ENCODE data around the gene ARHGAP33.
A peak's percentile ranks its signal among the peaks of the same experiment; 100 is the strongest.

The ARHGAP33 gene, protein sequence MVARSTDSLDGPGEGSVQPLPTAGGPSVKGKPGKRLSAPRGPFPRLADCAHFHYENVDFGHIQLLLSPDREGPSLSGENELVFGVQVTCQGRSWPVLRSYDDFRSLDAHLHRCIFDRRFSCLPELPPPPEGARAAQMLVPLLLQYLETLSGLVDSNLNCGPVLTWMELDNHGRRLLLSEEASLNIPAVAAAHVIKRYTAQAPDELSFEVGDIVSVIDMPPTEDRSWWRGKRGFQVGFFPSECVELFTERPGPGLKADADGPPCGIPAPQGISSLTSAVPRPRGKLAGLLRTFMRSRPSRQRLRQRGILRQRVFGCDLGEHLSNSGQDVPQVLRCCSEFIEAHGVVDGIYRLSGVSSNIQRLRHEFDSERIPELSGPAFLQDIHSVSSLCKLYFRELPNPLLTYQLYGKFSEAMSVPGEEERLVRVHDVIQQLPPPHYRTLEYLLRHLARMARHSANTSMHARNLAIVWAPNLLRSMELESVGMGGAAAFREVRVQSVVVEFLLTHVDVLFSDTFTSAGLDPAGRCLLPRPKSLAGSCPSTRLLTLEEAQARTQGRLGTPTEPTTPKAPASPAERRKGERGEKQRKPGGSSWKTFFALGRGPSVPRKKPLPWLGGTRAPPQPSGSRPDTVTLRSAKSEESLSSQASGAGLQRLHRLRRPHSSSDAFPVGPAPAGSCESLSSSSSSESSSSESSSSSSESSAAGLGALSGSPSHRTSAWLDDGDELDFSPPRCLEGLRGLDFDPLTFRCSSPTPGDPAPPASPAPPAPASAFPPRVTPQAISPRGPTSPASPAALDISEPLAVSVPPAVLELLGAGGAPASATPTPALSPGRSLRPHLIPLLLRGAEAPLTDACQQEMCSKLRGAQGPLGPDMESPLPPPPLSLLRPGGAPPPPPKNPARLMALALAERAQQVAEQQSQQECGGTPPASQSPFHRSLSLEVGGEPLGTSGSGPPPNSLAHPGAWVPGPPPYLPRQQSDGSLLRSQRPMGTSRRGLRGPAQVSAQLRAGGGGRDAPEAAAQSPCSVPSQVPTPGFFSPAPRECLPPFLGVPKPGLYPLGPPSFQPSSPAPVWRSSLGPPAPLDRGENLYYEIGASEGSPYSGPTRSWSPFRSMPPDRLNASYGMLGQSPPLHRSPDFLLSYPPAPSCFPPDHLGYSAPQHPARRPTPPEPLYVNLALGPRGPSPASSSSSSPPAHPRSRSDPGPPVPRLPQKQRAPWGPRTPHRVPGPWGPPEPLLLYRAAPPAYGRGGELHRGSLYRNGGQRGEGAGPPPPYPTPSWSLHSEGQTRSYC

DNA sequence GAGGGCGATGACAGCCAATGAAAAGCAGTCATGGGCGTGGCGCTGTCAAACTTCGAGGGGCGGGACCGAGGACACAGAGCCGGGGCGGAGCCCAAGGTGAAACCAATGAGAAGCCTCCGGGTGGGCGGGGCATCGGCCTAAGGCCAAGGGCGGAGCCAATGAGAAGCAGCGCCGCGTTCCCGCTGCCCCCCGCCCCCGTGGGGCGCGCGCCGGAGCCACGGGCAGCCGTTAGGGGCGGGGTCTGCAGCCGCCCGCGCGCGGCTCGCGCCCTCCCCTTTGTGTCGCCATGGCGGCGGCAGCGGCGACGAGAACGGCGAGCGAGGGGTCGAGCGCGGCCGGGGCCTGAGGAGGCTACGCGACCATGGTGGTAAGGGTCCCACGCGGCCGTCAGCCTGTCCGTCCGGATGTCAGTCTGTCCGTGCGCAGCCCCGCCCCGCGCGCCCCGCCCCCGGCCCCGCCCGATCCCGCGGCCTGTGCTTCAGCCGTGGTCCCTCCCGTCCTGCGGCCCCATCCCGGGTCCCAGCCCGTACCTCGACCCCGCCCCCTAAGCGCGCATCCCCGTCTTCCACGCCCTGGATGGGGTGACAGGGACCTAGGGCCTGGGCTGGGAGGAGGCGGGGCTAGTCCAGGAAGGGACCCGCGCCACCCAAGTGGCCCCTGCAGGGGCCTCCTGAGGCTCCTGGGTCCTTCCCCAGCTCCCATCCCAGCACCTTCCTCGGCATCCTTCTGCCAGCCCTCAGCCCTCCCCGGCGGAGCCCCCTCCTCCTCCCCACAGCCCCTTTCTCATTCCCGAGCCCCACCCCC is at the start of gene ARHGAP33:
Gene ARHGAP33 (plus strand): TSS at position 267 of the 804 bp plus-strand sequence. CDS start 95 bp downstream, at position 362.
- peaks cover 25% of the 10 kb centered on the region for H3K4me1 Mint-ChIP-seq
- peak within 1 kb of the TSS; percentile 80 for H3K27ac Mint-ChIP-seq (ENCODE audit: low read depth)
- no peaks in the 10 kb centered on the region for H3K27me3 Mint-ChIP-seq
- H3K9me3 Mint-ChIP-seq, result no peaks in the 10 kb centered on the region
- DNase-seq (ENCODE audit: low spot score in 2 of 2) (peak; percentile 96 to 98), ATAC-seq (replicated peaks; ENCODE audit: extremely low read depth, poor library complexity, severe bottlenecking) (peak; percentile 93)
- H3K36me3 Mint-ChIP-seq (ENCODE audit: insufficient read depth), result peaks cover 4% of the 10 kb centered on the region
- H3K4me3 Mint-ChIP-seq, result peak within 1 kb of the TSS; percentile 75

DNA sequence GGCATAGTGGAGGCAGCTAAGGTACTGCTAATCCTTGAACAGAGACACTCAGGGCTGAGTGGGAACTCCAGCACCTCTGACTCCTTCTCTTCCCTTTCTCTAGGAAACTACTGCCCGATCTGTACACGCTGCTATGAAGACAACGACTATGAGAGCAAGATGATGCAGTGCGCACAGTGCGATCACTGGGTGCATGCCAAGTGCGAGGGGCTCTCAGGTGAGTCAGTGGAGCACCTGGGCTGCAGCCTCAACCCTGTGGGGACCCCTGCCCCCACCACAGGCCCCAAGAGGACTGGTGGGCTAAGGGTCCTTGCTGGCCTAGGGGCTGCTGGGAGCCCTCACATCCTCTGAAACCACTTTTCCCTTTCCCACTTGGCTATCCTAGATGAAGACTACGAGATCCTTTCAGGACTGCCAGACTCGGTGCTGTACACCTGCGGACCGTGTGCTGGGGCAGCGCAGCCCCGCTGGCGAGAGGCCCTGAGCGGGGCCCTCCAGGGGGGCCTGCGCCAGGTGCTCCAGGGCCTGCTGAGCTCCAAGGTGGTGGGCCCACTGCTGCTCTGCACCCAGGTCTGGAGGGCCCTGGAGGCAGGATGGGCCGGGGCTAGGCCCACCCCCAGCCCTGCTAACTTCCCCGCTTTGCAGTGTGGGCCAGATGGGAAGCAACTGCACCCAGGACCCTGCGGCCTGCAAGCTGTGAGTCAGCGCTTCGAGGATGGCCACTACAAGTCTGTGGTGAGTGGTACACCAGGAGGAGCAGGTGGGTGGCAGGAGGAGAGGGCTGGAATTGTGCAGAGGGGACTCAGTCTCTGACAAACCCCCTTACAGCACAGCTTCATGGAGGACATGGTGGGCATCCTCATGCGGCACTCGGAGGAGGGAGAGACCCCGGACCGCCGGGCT is 48.1 kb upstream of the ARHGAP33 start:
- Mint-ChIP-seq H3K9me3 (no peaks in the 10 kb centered on the region), H3K36me3 (ENCODE audit: insufficient read depth) (peaks cover 56% of the 10 kb centered on the region), H3K4me1 (peaks cover 14% of the 10 kb centered on the region), H3K27ac (ENCODE audit: low read depth) (peak overlapping the region; percentile 73), H3K27me3 (no peaks in the 10 kb centered on the region), H3K4me3 (no peak overlapping the region)
- no peak for ATAC-seq (replicated peaks; ENCODE audit: extremely low read depth, poor library complexity, severe bottlenecking)
- no peak for DNase-seq (ENCODE audit: low spot score in 2 of 2)

DNA sequence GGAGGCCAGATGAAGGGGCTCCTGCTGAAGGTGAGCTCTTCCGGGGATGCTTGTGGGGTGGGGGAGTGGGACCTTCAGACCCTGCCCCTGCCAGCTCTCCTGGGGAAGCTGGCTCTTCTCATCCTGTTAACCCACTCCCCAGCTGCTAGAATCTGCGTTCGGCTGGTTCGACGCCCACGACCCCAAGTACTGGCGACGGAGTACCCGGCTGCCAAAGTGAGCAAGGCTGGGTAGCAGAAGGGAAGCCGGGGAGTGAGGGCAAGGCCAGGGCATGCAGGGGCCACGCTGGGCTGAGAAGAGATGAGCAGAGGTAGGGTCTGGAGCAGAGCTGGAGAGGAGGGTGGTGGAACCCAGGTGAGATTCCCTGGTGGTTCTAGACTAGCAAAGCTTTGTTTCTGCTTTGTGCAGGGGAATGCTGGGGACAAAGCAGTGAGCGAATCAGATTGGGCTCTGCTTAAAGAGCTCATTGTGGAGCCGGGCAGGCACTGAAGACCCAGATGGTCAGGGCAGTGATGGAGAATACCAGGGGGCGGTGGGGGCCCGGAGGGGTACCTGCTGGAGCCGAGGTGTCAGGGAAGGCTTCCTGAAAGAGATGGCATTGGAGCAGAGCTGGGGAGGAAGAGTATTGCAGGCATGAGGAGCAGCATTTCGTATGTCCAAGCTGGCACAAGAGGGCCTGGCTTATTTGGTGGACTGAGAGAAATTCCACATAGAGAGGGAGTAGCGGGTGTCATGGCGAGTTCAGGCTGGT is 47.2 kb upstream of the ARHGAP33 start:
- H3K9me3 Mint-ChIP-seq, result no peaks in the 10 kb centered on the region
- no peak overlapping the region for H3K4me3 Mint-ChIP-seq
- ATAC-seq (replicated peaks; ENCODE audit: extremely low read depth, poor library complexity, severe bottlenecking) (no peak), DNase-seq (ENCODE audit: low spot score in 2 of 2) (no peak)
- H3K27me3 Mint-ChIP-seq, result no peaks in the 10 kb centered on the region
- H3K36me3 Mint-ChIP-seq (ENCODE audit: insufficient read depth), result peaks cover 51% of the 10 kb centered on the region
- H3K27ac Mint-ChIP-seq (ENCODE audit: low read depth), result peak overlapping the region; percentile 73
- H3K4me1 Mint-ChIP-seq, result peaks cover 14% of the 10 kb centered on the region

DNA sequence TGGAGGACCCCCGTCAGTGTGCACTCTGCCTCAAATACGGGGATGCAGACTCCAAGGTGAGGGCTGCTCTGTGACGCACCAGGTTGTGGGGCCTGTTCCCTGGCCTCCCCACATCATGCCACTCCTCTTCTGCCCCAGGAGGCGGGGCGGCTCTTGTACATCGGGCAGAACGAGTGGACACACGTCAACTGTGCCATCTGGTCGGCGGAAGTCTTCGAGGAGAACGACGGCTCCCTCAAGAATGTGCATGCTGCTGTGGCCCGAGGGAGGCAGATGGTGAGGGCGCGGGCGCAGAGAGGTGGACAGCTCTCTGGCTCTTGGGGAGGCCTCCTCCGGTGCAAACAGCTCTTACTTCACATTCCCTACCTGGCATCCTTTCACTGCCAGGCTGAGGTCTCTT is 46.3 kb upstream of the ARHGAP33 start:
- ATAC-seq (replicated peaks; ENCODE audit: extremely low read depth, poor library complexity, severe bottlenecking), result no peak
- H3K4me3 Mint-ChIP-seq, result no peak overlapping the region
- peak overlapping the region; percentile 73 for H3K27ac Mint-ChIP-seq (ENCODE audit: low read depth)

DNA sequence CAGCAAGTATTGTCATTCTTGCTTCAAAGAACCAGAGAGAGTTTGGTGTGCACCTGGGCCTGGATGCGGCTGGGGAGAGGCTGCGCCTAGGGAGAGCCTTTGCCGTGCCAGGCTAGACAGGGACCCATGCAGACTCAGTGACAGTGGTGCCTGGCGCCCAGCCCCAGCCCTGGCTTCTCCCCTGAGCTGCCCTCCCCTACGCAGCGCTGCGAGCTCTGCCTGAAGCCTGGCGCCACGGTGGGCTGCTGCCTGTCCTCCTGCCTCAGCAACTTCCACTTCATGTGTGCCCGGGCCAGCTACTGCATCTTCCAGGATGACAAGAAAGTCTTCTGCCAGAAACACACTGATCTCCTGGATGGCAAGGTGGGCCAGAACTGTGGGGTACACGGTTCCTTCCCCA is 45.6 kb upstream of the ARHGAP33 start:
- Mint-ChIP-seq H3K36me3 (ENCODE audit: insufficient read depth) (peaks cover 46% of the 10 kb centered on the region), H3K9me3 (no peaks in the 10 kb centered on the region), H3K4me3 (no peak overlapping the region), H3K4me1 (peaks cover 25% of the 10 kb centered on the region), H3K27ac (ENCODE audit: low read depth) (no peak overlapping the region), H3K27me3 (no peaks in the 10 kb centered on the region)
- DNase-seq (ENCODE audit: low spot score in 2 of 2), result no peak
- ATAC-seq (replicated peaks; ENCODE audit: extremely low read depth, poor library complexity, severe bottlenecking), result no peak

More for the DNA sequence above, 46.3 kb upstream of the ARHGAP33 start:
- peaks cover 50% of the 10 kb centered on the region for H3K36me3 Mint-ChIP-seq (ENCODE audit: insufficient read depth)
- peaks cover 17% of the 10 kb centered on the region for H3K4me1 Mint-ChIP-seq
- DNase-seq (ENCODE audit: low spot score in 2 of 2), result no peak
- no peaks in the 10 kb centered on the region for H3K9me3 Mint-ChIP-seq
- no peaks in the 10 kb centered on the region for H3K27me3 Mint-ChIP-seq

DNA sequence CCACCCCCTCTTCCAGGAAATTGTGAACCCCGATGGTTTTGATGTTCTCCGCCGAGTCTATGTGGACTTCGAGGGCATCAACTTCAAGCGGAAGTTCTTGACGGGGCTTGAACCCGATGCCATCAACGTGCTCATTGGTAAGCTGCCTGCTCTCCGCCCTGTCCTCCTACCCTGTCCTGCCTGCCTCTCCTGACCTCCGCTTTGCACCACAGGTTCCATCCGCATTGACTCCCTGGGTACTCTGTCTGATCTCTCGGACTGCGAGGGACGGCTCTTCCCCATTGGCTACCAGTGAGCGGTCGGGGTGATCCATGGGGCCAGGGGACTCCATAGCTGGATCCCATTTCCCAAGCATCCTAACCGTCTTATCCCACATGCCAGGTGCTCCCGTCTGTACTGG is 45.0 kb upstream of the ARHGAP33 start:
- no peaks in the 10 kb centered on the region for H3K27me3 Mint-ChIP-seq
- H3K27ac Mint-ChIP-seq (ENCODE audit: low read depth), result no peak overlapping the region
- no peak for ATAC-seq (replicated peaks; ENCODE audit: extremely low read depth, poor library complexity, severe bottlenecking)
- H3K4me1 Mint-ChIP-seq, result peaks cover 26% of the 10 kb centered on the region
- H3K4me3 Mint-ChIP-seq, result no peak overlapping the region
- DNase-seq (ENCODE audit: low spot score in 2 of 2), result no peak
- peaks cover 44% of the 10 kb centered on the region for H3K36me3 Mint-ChIP-seq (ENCODE audit: insufficient read depth)
- no peaks in the 10 kb centered on the region for H3K9me3 Mint-ChIP-seq

DNA sequence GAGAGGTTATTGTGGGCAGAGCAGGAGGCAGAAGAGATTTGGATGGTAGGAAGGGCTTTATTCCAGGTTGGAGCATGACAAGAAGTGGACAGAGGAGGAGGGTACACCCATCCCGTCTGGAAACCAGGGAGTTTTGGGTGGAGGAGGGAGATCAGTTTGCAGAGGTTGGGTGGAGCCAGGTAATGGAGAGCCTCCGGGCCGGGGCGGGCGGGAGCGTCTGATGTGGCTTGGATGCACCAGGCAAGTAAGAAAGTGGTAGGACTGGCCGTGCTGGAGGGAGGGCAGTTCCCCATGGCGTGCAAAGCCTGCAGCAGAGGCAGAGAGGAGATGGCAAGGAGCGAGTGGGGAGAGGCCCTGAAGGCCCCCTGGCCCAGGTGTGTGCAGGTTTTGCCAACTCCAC is 44.0 kb upstream of the ARHGAP33 start:
- H3K36me3 Mint-ChIP-seq (ENCODE audit: insufficient read depth), result peaks cover 34% of the 10 kb centered on the region
- H3K27me3 Mint-ChIP-seq, result no peaks in the 10 kb centered on the region
- no peaks in the 10 kb centered on the region for H3K9me3 Mint-ChIP-seq
- no peak overlapping the region for H3K4me3 Mint-ChIP-seq
- H3K27ac Mint-ChIP-seq (ENCODE audit: low read depth), result no peak overlapping the region
- DNase-seq (ENCODE audit: low spot score in 2 of 2) (no peak), ATAC-seq (replicated peaks; ENCODE audit: extremely low read depth, poor library complexity, severe bottlenecking) (no peak)
- H3K4me1 Mint-ChIP-seq, result peaks cover 26% of the 10 kb centered on the region

DNA sequence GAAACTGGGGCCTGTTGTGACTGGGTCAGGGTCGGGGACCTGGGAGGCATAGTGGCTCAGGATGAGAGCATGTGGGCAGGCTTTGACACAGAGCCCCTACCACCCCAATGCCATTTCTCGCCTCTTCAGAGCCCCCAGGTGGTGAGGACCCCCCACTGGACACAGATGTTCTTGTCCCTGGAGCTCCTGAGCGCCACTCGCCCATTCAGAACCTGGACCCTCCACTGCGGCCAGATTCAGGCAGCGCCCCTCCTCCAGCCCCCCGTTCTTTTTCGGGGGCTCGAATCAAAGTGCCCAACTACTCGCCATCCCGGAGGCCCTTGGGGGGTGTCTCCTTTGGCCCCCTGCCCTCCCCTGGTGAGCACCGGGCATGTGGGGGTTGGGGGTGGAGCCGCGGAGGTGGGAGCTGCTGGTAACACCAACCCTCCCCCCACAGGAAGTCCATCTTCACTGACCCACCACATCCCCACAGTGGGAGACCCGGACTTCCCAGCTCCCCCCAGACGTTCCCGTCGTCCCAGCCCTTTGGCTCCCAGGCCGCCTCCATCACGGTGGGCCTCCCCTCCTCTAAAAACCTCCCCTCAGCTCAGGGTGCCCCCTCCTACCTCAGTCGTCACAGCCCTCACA is 43.5 kb upstream of the ARHGAP33 start:
- no peaks in the 10 kb centered on the region for H3K9me3 Mint-ChIP-seq
- peaks cover 31% of the 10 kb centered on the region for H3K36me3 Mint-ChIP-seq (ENCODE audit: insufficient read depth)
- H3K27ac Mint-ChIP-seq (ENCODE audit: low read depth), result no peak overlapping the region
- H3K4me3 Mint-ChIP-seq, result no peak overlapping the region
- no peaks in the 10 kb centered on the region for H3K27me3 Mint-ChIP-seq
- ATAC-seq (replicated peaks; ENCODE audit: extremely low read depth, poor library complexity, severe bottlenecking), result no peak
- H3K4me1 Mint-ChIP-seq, result peaks cover 26% of the 10 kb centered on the region
- DNase-seq (ENCODE audit: low spot score in 2 of 2), result no peak

DNA sequence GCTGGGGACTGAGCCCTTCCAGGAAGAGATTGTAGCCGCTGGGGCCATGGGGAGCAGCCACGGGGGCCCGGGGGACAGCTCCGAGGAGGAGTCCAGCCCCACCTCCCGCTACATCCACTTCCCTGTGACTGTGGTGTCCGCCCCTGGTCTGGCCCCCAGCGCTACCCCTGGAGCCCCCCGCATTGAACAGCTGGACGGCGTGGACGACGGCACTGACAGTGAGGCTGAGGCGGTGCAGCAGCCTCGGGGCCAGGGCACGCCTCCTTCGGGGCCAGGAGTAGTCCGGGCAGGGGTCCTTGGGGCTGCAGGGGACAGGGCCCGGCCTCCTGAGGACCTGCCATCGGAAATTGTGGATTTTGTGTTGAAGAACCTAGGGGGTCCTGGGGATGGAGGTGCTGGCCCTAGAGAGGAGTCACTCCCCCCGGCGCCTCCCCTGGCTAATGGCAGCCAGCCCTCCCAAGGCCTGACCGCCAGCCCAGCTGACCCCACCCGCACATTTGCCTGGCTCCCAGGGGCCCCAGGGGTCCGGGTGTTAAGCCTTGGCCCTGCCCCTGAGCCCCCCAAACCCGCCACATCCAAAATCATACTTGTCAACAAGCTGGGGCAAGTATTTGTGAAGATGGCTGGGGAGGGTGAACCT is 42.7 kb upstream of the ARHGAP33 start:
- Mint-ChIP-seq H3K27ac (ENCODE audit: low read depth) (no peak overlapping the region), H3K27me3 (no peaks in the 10 kb centered on the region), H3K4me3 (no peak overlapping the region), H3K9me3 (no peaks in the 10 kb centered on the region), H3K4me1 (peaks cover 31% of the 10 kb centered on the region), H3K36me3 (ENCODE audit: insufficient read depth) (peaks cover 32% of the 10 kb centered on the region)
- ATAC-seq (replicated peaks; ENCODE audit: extremely low read depth, poor library complexity, severe bottlenecking) (no peak), DNase-seq (ENCODE audit: low spot score in 2 of 2) (no peak)

Data from central memory CD8-positive, alpha-beta T cell (primary cell).